ENCODE data around the gene TMSB4X.
"Not testable (repeated sequence)": the region's sequence is repeated elsewhere in the genome, so short reads cannot be mapped to it uniquely, and the experiment has no call there.

Gene TMSB4X

GRCh38 chrX:12996934-12997435 is 22.1 kb downstream of the TMSB4X start:
- no peak for DNase-seq (ENCODE audit: low read depth in 2 of 2)

GRCh38 chrX:12997906-12998687 is 23.2 kb downstream of the TMSB4X start:
- DNase-seq (ENCODE audit: low read depth in 2 of 2) = no peak

- DNase-seq (ENCODE audit: low read depth in 2 of 2) = peak in 1 of 2 experiments; percentile 38
These were observed 24.5 kb downstream of the TMSB4X start for GRCh38 chrX:12999422-12999821.

- DNase-seq (ENCODE audit: low read depth in 2 of 2) = no peak
These were observed 25.4 kb downstream of the TMSB4X start for GRCh38 chrX:13000301-13000811.

- DNase-seq (ENCODE audit: low read depth in 2 of 2) = no peak
These were observed 26.2 kb downstream of the TMSB4X start for GRCh38 chrX:13001097-13001496.

GRCh38 chrX:13001961-13002671 is 27.2 kb downstream of the TMSB4X start:
- no peak for DNase-seq (ENCODE audit: low read depth in 2 of 2)

GRCh38 chrX:13005661-13006473 is 31.0 kb downstream of the TMSB4X start:
- DNase-seq (ENCODE audit: low read depth in 2 of 2) = no peak

GRCh38 chrX:13007519-13008188 is 32.7 kb downstream of the TMSB4X start:
- DNase-seq (ENCODE audit: low read depth in 2 of 2) = no peak

GRCh38 chrX:13008189-13008533 is 33.3 kb downstream of the TMSB4X start:
- no peak for DNase-seq (ENCODE audit: low read depth in 2 of 2)

- no peak for DNase-seq (ENCODE audit: low read depth in 2 of 2)
These were observed 33.9 kb downstream of the TMSB4X start for GRCh38 chrX:13008851-13009250.

GRCh38 chrX:13009273-13009672 is 34.4 kb downstream of the TMSB4X start:
- DNase-seq (ENCODE audit: low read depth in 2 of 2) = no peak

- DNase-seq (ENCODE audit: low read depth in 2 of 2) = no peak
These were observed 34.9 kb downstream of the TMSB4X start for GRCh38 chrX:13009844-13010243.

- no peak for DNase-seq (ENCODE audit: low read depth in 2 of 2)
These were observed 35.6 kb downstream of the TMSB4X start for GRCh38 chrX:13010546-13010945.

GRCh38 chrX:13013363-13014110 is 38.6 kb downstream of the TMSB4X start:
- no peak for DNase-seq (ENCODE audit: low read depth in 2 of 2)

GRCh38 chrX:13014111-13015096 is 39.5 kb downstream of the TMSB4X start:
- DNase-seq (ENCODE audit: low read depth in 2 of 2) = no peak

- DNase-seq (ENCODE audit: low read depth in 2 of 2) = no peak
These were observed 40.8 kb downstream of the TMSB4X start for GRCh38 chrX:13015536-13016236.

GRCh38 chrX:13016731-13017130 is 41.8 kb downstream of the TMSB4X start:
- DNase-seq (ENCODE audit: low read depth in 2 of 2) = not testable (repeated sequence)

- DNase-seq (ENCODE audit: low read depth in 2 of 2) = no peak
These were observed 48.0 kb downstream of the TMSB4X start for GRCh38 chrX:13022926-13023325.

- no peak for DNase-seq (ENCODE audit: low read depth in 2 of 2)
These were observed 48.7 kb downstream of the TMSB4X start for GRCh38 chrX:13023567-13023966.
